MM.1S (cell line): ENCODE measurements around the gene STAT3.
"Not testable (repeated sequence)": the region's sequence is repeated elsewhere in the genome, so short reads cannot be mapped to it uniquely, and the experiment has no call there.

Experiments used
- DNase-seq: peaks from one replicate; pipeline ENCODE4 v3.0.0-alpha.2; 2015
- H2AFZ ChIP-seq: fragments of 300-600 bp; sonication (generic); 2 replicates; pipeline ENCODE4 v1.6.0; 2016; ENCODE audit warnings: antibody characterized with exemption, low read length
- H3F3A ChIP-seq: fragments of 300-600 bp; sonication (generic); 2 replicates; pipeline ENCODE4 v1.6.1; 2016; ENCODE audit warnings: mild to moderate bottlenecking, antibody characterized with exemption, low read length, moderate library complexity, mixed read lengths; ENCODE audit not compliant: insufficient read depth
- H3K27ac ChIP-seq: fragments of 300-600 bp; sonication (generic); 2 replicates; pipeline ENCODE4 v1.5.1; 2016; ENCODE audit warnings: mild to moderate bottlenecking, low read length
- H3K27me3 ChIP-seq: fragments of 300-600 bp; sonication (generic); replicated peaks from 2 replicates; pipeline ENCODE4 v1.6.0; 2016; ENCODE audit warnings: low read length; ENCODE audit not compliant: insufficient read depth
- H3K36me3 ChIP-seq: fragments of 300-600 bp; sonication (generic); replicated peaks from 2 replicates; pipeline ENCODE4 v1.6.1; 2016; ENCODE audit warnings: mild to moderate bottlenecking, low read length, mixed read lengths; ENCODE audit not compliant: insufficient read depth
- H3K4me1 ChIP-seq: fragments of 300-600 bp; sonication (generic); 2 replicates; pipeline ENCODE4 v1.6.1; 2016; ENCODE audit warnings: low read length, mixed read lengths
- H3K4me2 ChIP-seq: fragments of 300-600 bp; sonication (generic); 2 replicates; pipeline ENCODE4 v1.6.0; 2016; ENCODE audit warnings: low read depth, low read length
- H3K4me3 ChIP-seq: fragments of 300-600 bp; sonication (generic); 2 replicates; pipeline ENCODE4 v1.5.1; 2016; ENCODE audit warnings: low read length, mixed read lengths
- H3K79me2 ChIP-seq: fragments of 300-600 bp; sonication (generic); 2 replicates; pipeline ENCODE4 v1.6.1; 2016; ENCODE audit warnings: mixed run types, low read length, mixed read lengths
- H3K9ac ChIP-seq: fragments of 300-600 bp; sonication (generic); 2 replicates; pipeline ENCODE4 v1.6.1; 2016; ENCODE audit warnings: low read length, mixed read lengths
- H3K9me2 ChIP-seq: fragments of 300-600 bp; sonication (generic); replicated peaks from 2 replicates; pipeline ENCODE4 v1.6.1; 2016; ENCODE audit warnings: mild to moderate bottlenecking, low read length, mixed read lengths; ENCODE audit not compliant: insufficient read depth
- H3K9me3 ChIP-seq: fragments of 300-600 bp; sonication (generic); replicated peaks from 2 replicates; pipeline ENCODE4 v1.6.1; 2016; ENCODE audit warnings: mild to moderate bottlenecking, low read length, mixed read lengths; ENCODE audit not compliant: insufficient read depth
- H4K20me1 ChIP-seq: fragments of 300-600 bp; sonication (generic); 2 replicates; pipeline ENCODE4 v1.6.1; 2016; ENCODE audit warnings: mild to moderate bottlenecking, low read length, moderate library complexity, mixed read lengths; ENCODE audit not compliant: insufficient read depth
- EZH2 ChIP-seq: fragments of 300-600 bp; sonication (generic); optimal IDR thresholded peaks from 2 replicates; pipeline ENCODE3; 2017; ENCODE audit warnings: low read depth, mild to moderate bottlenecking, antibody characterized with exemption, low read length, mixed read lengths
- EZH2phosphoT487 ChIP-seq: fragments of 300-600 bp; sonication (generic); IDR thresholded peaks from 2 replicates; pipeline ENCODE4 v1.6.1; 2018; ENCODE audit warnings: antibody characterized with exemption, low read length
- TF ChIP-seq, protein P1 (sequence below): fragments of 300-600 bp; sonication (generic); IDR thresholded peaks from 2 replicates; pipeline ENCODE4 v1.5.1; 2016; ENCODE audit warnings: antibody characterized with exemption, low read length, mixed read lengths

The STAT3 gene

DNA sequence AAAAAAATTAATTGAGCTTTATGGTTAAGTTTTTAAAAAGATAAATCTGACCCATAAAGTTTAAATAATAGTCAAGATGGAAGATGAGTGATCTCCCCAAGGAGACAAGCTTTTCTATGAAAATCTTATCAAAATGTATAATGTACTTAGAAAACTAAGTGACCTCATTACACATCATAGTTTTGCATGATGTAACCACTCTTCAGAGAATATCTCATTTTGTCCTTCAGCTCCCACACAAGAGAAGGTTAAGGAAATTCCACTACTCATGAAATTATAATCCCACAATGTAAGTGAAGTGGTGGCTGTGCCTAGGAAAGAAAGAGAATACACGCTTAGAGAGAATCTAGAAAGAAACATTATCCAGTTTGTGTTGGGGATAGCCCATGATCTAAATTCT is 14.3 kb downstream of the STAT3 start:
- H3K27ac ChIP-seq = no peak overlapping the region
- H3K9me3 ChIP-seq = no peaks in the 10 kb centered on the region
- H3K36me3 ChIP-seq = no peaks in the 10 kb centered on the region
- no peaks in the 10 kb centered on the region for H3F3A ChIP-seq
- no peak for TF ChIP-seq EZH2
- TF ChIP-seq EZH2phosphoT487 = no peak
- TF ChIP-seq, protein P1, sequence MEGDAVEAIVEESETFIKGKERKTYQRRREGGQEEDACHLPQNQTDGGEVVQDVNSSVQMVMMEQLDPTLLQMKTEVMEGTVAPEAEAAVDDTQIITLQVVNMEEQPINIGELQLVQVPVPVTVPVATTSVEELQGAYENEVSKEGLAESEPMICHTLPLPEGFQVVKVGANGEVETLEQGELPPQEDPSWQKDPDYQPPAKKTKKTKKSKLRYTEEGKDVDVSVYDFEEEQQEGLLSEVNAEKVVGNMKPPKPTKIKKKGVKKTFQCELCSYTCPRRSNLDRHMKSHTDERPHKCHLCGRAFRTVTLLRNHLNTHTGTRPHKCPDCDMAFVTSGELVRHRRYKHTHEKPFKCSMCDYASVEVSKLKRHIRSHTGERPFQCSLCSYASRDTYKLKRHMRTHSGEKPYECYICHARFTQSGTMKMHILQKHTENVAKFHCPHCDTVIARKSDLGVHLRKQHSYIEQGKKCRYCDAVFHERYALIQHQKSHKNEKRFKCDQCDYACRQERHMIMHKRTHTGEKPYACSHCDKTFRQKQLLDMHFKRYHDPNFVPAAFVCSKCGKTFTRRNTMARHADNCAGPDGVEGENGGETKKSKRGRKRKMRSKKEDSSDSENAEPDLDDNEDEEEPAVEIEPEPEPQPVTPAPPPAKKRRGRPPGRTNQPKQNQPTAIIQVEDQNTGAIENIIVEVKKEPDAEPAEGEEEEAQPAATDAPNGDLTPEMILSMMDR = no peak
- no peak overlapping the region for H3K4me2 ChIP-seq
- no peak overlapping the region for H3K4me3 ChIP-seq
- peaks cover 10% of the 10 kb centered on the region; the same call in 1 of the 2 replicates for H3K79me2 ChIP-seq
- H3K27me3 ChIP-seq = no peaks in the 10 kb centered on the region
- DNase-seq = no peak
- H2AFZ ChIP-seq = no peak overlapping the region
- no peaks in the 10 kb centered on the region for H4K20me1 ChIP-seq
- H3K9me2 ChIP-seq = no peaks in the 10 kb centered on the region
- H3K4me1 ChIP-seq = no peaks in the 10 kb centered on the region
- H3K9ac ChIP-seq = no peak overlapping the region

DNA sequence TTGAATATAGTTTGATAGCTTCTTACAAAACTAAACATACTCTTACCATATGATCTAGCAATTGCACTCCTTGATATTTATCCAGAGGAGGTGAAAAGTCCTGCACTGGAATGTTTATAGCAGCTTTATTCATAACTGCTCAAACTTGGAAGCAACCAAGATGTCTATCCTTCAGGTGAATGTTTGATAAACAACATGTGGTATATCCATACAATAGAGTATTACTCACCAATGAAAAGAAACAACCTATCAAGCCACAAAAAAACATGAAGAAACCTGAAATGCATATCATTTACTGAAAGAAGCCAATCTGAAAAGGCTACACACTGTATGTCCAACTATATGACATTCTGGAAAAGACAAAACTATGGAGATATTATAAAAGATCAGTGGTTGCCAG is 16.1 kb downstream of the STAT3 start:
- H3F3A ChIP-seq = no peaks in the 10 kb centered on the region
- H3K27ac ChIP-seq = no peak overlapping the region
- H3K9me3 ChIP-seq = no peaks in the 10 kb centered on the region
- no peaks in the 10 kb centered on the region for H3K36me3 ChIP-seq
- TF ChIP-seq, protein P1 = no peak
- TF ChIP-seq EZH2phosphoT487 (no peak), EZH2 (no peak)
- no peak overlapping the region for H2AFZ ChIP-seq
- no peak overlapping the region for H3K4me3 ChIP-seq
- no peaks in the 10 kb centered on the region for H3K27me3 ChIP-seq
- H3K9ac ChIP-seq = no peak overlapping the region
- DNase-seq = no peak
- H3K79me2 ChIP-seq = 0 out of 2 replicates have a peak, but pooled peaks cover 8% of the 10 kb centered on the region
- no peaks in the 10 kb centered on the region for H4K20me1 ChIP-seq
- H3K9me2 ChIP-seq = no peaks in the 10 kb centered on the region
- no peak overlapping the region for H3K4me2 ChIP-seq
- no peaks in the 10 kb centered on the region for H3K4me1 ChIP-seq

DNA sequence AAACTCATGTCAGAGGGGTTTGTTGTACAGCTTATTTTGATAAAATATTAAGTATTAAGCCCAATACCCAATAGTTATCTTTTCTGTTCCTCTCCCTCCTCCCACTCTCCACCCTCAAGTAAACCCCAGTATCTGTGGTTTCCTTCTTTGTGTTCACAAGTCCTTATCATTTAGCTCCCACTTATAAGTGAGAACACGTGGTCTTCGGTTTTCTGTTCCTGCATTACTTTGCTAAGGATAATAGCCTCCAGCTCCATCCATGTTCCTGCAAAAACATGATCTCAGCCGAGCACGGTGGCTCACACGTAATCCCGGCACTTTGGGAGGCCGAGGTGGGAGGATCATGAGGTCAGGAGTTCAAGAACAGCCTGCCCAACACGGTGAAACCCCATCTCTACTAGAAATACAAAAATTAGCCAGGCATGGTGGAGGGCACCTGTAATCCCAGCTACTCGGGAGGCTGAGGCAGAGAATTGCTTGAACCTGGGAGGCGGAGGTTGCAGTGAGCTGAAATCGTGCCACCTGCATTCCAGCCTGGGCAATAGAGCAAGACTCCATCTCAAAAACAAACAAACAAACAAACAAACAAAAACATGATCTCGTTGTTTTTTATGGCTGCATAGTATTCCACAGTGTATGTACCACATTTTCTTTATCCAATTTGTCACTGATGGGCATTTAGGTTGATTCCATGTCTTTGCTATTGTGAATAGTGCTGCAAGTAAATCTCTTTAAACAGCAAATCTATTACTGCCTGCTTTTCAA is 19.3 kb downstream of the STAT3 start:
- H3K79me2 ChIP-seq = peaks cover 16% of the 10 kb centered on the region; the same call in 1 of the 2 replicates
- not testable (repeated sequence) for H3K4me1 ChIP-seq

DNA sequence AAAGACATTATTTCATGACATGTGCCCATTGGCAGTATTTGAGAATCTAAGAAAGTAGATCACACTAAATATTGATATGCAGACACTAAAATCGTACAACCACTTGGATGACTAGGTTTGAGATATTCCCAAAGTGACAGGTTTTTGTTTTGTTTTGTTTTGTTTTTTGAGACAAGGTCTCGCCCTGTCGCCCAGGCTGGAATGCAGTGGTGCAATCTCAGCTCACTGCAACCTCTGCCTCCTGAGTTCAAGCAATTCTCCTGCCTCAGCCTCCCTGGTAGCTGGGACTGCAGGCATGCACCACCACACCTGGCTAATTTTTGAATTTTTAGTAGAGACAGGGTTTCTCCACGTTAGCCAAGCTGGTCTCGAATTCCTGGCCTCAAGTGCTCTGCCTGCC is 19.9 kb downstream of the STAT3 start:
- H3K4me1 ChIP-seq, H3K9me2 ChIP-seq, H3K4me3 ChIP-seq, H3K27me3 ChIP-seq, H3K27ac ChIP-seq, H3K36me3 ChIP-seq, H3K4me2 ChIP-seq, H3K9ac ChIP-seq, H4K20me1 ChIP-seq, H3F3A ChIP-seq, H3K9me3 ChIP-seq, H2AFZ ChIP-seq, DNase-seq: not testable (repeated sequence)
- H3K79me2 ChIP-seq = peaks cover 20% of the 10 kb centered on the region

More for the DNA sequence above, 19.3 kb downstream of the STAT3 start:
- not testable (repeated sequence) for H3K27me3 ChIP-seq, H3K9me3 ChIP-seq, DNase-seq, H3F3A ChIP-seq, H4K20me1 ChIP-seq, H3K4me3 ChIP-seq, H3K4me2 ChIP-seq, H3K9me2 ChIP-seq, H3K27ac ChIP-seq, H3K36me3 ChIP-seq, H2AFZ ChIP-seq, H3K9ac ChIP-seq

DNA sequence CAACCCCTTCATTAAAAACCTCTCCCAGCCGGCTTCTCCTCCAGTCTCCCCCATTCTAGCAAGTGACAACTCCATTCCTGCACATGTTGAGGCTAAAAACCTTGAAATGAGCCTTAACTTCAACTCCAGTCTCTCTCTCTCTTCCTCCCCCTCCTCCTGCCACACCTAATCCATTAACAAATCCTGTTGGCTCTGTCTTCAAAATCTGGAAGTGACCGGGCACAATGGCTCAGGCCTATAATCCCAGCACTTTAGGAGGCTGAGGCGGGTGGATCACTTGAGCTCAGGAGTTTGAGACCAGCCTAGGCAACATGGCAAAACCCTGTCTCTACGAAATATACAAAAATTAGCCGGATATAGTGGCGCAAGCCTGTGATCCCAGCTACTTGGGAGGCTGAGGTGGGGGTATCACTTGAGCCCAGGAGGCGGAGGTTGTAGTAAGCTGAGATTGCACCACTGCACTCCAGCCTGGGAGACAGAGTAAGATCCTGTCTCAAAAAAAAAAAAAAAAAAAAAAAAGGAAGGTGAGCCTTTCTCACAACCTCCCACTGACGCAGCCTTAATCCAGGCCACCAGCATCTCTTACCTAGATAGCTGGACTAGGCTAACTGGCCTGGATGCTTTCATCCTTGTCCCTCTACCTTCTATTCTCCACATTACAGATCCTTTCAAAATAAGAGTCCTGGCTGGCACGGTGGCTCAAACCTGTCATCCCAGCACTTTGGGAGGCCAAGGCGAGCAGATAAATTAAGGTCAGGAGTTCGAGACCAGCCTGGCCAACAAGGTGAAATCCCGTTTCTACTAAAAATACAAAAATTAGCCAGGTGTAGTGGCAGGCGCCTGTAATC is 21.8 kb downstream of the STAT3 start:
- not testable (repeated sequence) for H4K20me1 ChIP-seq, H3K36me3 ChIP-seq, H2AFZ ChIP-seq, H3K9me3 ChIP-seq, H3F3A ChIP-seq, H3K27me3 ChIP-seq, DNase-seq, H3K4me3 ChIP-seq, H3K27ac ChIP-seq, H3K9ac ChIP-seq, H3K4me1 ChIP-seq, H3K4me2 ChIP-seq, H3K9me2 ChIP-seq
- H3K79me2 ChIP-seq = peaks cover 24% of the 10 kb centered on the region
